GM12878 (cell line): ENCODE measurements around the gene LRP2BP. TPM values are rescaled to one million over a fixed set of nuclear protein-coding genes. Genes with fewer than 3 reads are reported as not detected.

Source experiments
- ATAC-seq: fragments of 200-7000 bp; cut with Tn5 transposase; 3 replicates; pipeline ENCODE4 v1.9.1; 2020; ENCODE audit warnings: mild to moderate bottlenecking, moderate library complexity
- BruUV-seq: library from RNA; stranded (reverse); fragments of 400-500 nt; replicated peaks from 2 replicates; lab custom pipeline; 2021; lab: Mats Ljungman, UMichigan
- CTCF ChIA-PET: fragments of 300-600 bp; sonication (Branson Sonifier 250); formaldehyde crosslinking; extraction: SDS; loops from one replicate; lab custom pipeline; 2021; ENCODE audit warnings: inconsistent platforms; lab: Yijun Ruan, JAX
- POLR2A ChIA-PET: fragments of 350-600 bp; formaldehyde crosslinking; extraction: SDS; loops from one replicate; lab custom pipeline; 2021; ENCODE audit warnings: inconsistent platforms; lab: Charles Lee
- RAD21 ChIA-PET: fragments of 300-600 bp; sonication (Branson Sonifier 250); formaldehyde crosslinking; loops from one replicate; lab custom pipeline; 2023; ENCODE audit warnings: antibody characterized with exemption; ENCODE audit not compliant: unreplicated experiment; lab: Charles Lee
- SMC1A ChIA-PET: fragments of 300-600 bp; sonication (Branson Sonifier 250); formaldehyde crosslinking; loops from one replicate; lab custom pipeline; 2023; ENCODE audit not compliant: unreplicated experiment, uncharacterized antibody; lab: Charles Lee
- DNase-seq: peaks from one replicate; pipeline ENCODE4 v3.0.0-alpha.2; 2011; ENCODE audit warnings: low read depth, low spot score
- FAIRE-seq: peaks from 3 replicates; lab custom pipeline; 2011; peaks lifted over from hg19 to GRCh38; lab: Jason Lieb, UNC
- H2AFZ ChIP-seq: 2 replicates; pipeline ENCODE4 v1.6.0; 2011; ENCODE audit warnings: low read depth, low read length, control low read depth; ENCODE audit not compliant: control insufficient read depth
- H3K27ac ChIP-seq: 2 replicates; pipeline ENCODE4 v1.5.1; 2011; ENCODE audit warnings: control low read depth; ENCODE audit not compliant: control insufficient read depth, insufficient read depth
- H3K27me3 ChIP-seq, 2 experiments: replicated peaks in 1 of 2; 2 replicates each; pipeline versions ENCODE4 v1.6.0 to v1.6.1; 2011; ENCODE audit warnings: low read length in 1 of 2; ENCODE audit not compliant: control insufficient read depth in 2 of 2, insufficient read depth in 2 of 2
- H3K36me3 ChIP-seq, 2 experiments: 2 replicates each; pipeline ENCODE4 v1.5.1; 2011; ENCODE audit warnings: low read length in 1 of 2; ENCODE audit not compliant: control insufficient read depth in 2 of 2, insufficient read depth in 2 of 2
- H3K4me1 ChIP-seq: 2 replicates; pipeline ENCODE4 v1.6.1; 2011; ENCODE audit warnings: mild to moderate bottlenecking, low read length, moderate library complexity, mixed read lengths; ENCODE audit not compliant: control insufficient read depth, insufficient read depth
- H3K4me2 ChIP-seq: 2 replicates; pipeline ENCODE4 v1.6.0; 2011; ENCODE audit warnings: control low read depth; ENCODE audit not compliant: control insufficient read depth, insufficient read depth
- H3K4me3 ChIP-seq: fragments of 200-600 bp; sonication (generic); 2 replicates; pipeline ENCODE4 v1.5.1; 2016
- H3K79me2 ChIP-seq: 2 replicates; pipeline ENCODE4 v1.6.0; 2011; ENCODE audit warnings: low read length; ENCODE audit not compliant: control insufficient read depth, insufficient read depth
- H3K9ac ChIP-seq: 2 replicates; pipeline ENCODE4 v1.8.0; 2011; ENCODE audit warnings: low read length, control low read depth, mixed read lengths; ENCODE audit not compliant: control insufficient read depth, insufficient read depth
- H3K9me3 ChIP-seq: replicated peaks from 3 replicates; pipeline ENCODE4 v1.5.1; 2011; ENCODE audit warnings: mild to moderate bottlenecking, low read length; ENCODE audit not compliant: control insufficient read depth, insufficient read depth
- H4K20me1 ChIP-seq: 2 replicates; pipeline ENCODE4 v1.6.0; 2011; ENCODE audit not compliant: control insufficient read depth, insufficient read depth
- CUX1 ChIP-seq: IDR thresholded peaks from 2 replicates; pipeline ENCODE4 v1.6.1; 2012; ENCODE audit warnings: improper control_type of control experiment, low read depth, low read length; ENCODE audit not compliant: insufficient replicate concordance
- HDAC6 ChIP-seq: fragments of 200-600 bp; sonication (generic); IDR thresholded peaks from one replicate; pipeline ENCODE4 v1.8.0; 2017; ENCODE audit warnings: antibody characterized with exemption; ENCODE audit not compliant: unreplicated experiment
- KLF5 ChIP-seq: fragments of 450-650 bp; IDR thresholded peaks from 2 replicates; pipeline ENCODE4 v1.6.1; 2014; ENCODE audit warnings: mild to moderate bottlenecking; ENCODE audit not compliant: partially characterized antibody
- NKRF ChIP-seq: fragments of 450-650 bp; conservative IDR thresholded peaks from 2 replicates; pipeline ENCODE4 v1.6.1; 2017; ENCODE audit warnings: mild to moderate bottlenecking, moderate library complexity
- POLR2AphosphoS2 ChIP-seq: IDR thresholded peaks from 2 replicates; pipeline ENCODE4 v1.6.1; 2011; ENCODE audit warnings: low read depth, mild to moderate bottlenecking, low read length, improper control_type of control experiment, moderate library complexity
- RCOR1 ChIP-seq: conservative IDR thresholded peaks from 2 replicates; pipeline ENCODE4 v1.6.1; 2012; ENCODE audit warnings: low read depth, low read length, improper control_type of control experiment
- SP1 ChIP-seq: IDR thresholded peaks from one replicate; pipeline ENCODE4 v1.6.1; 2011; ENCODE audit warnings: low read depth, low read length
- SREBF1 ChIP-seq: IDR thresholded peaks from 2 replicates; pipeline ENCODE4 v1.6.1; 2012; ENCODE audit warnings: mild to moderate bottlenecking, low read length
- ZNF384 ChIP-seq: IDR thresholded peaks from 2 replicates; pipeline ENCODE4 v1.6.1; 2012; ENCODE audit warnings: low read depth, mild to moderate bottlenecking, low read length, improper control_type of control experiment, borderline replicate concordance
- WGBS: methylation state at CpG from one replicate; pipeline ENCODE4 v1.1.6; 2016; ENCODE audit warnings: low lambda C conversion rate; ENCODE audit not compliant: insufficient replicate concordance, insufficient coverage; ENCODE audit errors: missing lambda C conversion rate; 5-methylcytosine and 5-hydroxymethylcytosine counted together
- in situ Hi-C: fragments of 300-500 bp; cut with MboI; formaldehyde crosslinking; loops from 9 replicates; pipeline ENCODE4 v1.14.3; 2018; ENCODE audit warnings: mixed read lengths
- intact Hi-C: fragments of 100-400 bp; cut with micrococcal nuclease; formaldehyde crosslinking; loops from one replicate; pipeline ENCODE4 v1.14.2; 2022; ENCODE audit not compliant: unreplicated experiment
- polyA plus RNA-seq, 11 experiments: library from polyadenylated mRNA; depleted of rRNA in 4 of 11; unstranded in 6 of 11; stranded (reverse) in 5 of 11; fragments of >200 nt; fragmentation: Nextera tagmentation in 4 of 11; fragmentation: Illumina TruSeq in 1 of 11; extraction: Ambion mirVana in 4 of 11; extraction: Trizol in 1 of 11; gene quantifications; 1 replicate in 1 of 11; 2 replicates in 10 of 11; pipeline versions ENCODE4 v1.2.1 to v1.2.3, GENCODE V29; 2011 to 2016; ENCODE audit warnings: inconsistent platforms in 2 of 11, missing spikeins in 2 of 11, low read depth in 1 of 11
- total RNA-seq, 4 experiments: library from RNA; depleted of rRNA in 3 of 4; stranded (reverse); fragments of >200 nt in 3 of 4; fragmentation: Illumina TruSeq in 1 of 4; extraction: Trizol in 1 of 4; gene quantifications; 2 replicates each; pipeline versions ENCODE4 v1.2.1 to v1.2.3, GENCODE V29; 2013 to 2021
- TF ChIP-seq, protein P1 (sequence below): fragments of 450-650 bp; IDR thresholded peaks from 2 replicates; pipeline ENCODE4 v1.6.1; 2017; ENCODE audit warnings: antibody characterized with exemption, mild to moderate bottlenecking, moderate library complexity

Gene LRP2BP
- total and polyA plus RNA-seq, 10 of the 15 experiments (the other 5 are each of a cell fraction or from before 2014, with no cell fraction given) = 0.27 to 5.2 (median 1.0) TPM

- H2AFZ ChIP-seq = no peak overlapping the region
- RAD21 ChIA-PET = interaction anchor here (1.1 kb wide), 1 partner anchor 22 kb away, joined by 3 read pairs; no protein-coding TSS in a partner anchor
- H3K36me3 ChIP-seq = peaks cover 1 to 30% of the 10 kb centered on the region in 2 experiments
- no peaks in the 10 kb centered on the region for H4K20me1 ChIP-seq
- no peaks in the 10 kb centered on the region for H3K9me3 ChIP-seq
- H3K4me2 ChIP-seq = no peak overlapping the region
- H3K4me3 ChIP-seq = no peak overlapping the region
- H3K4me1 ChIP-seq = no peaks in the 10 kb centered on the region
- in situ Hi-C loops (no loop called here), intact Hi-C loops (no loop called here)
- FAIRE-seq = no peak
- H3K27me3 ChIP-seq = no peaks in the 10 kb centered on the region
- H3K79me2 ChIP-seq = no peaks in the 10 kb centered on the region
- 85% methylated on average over 3 of the region's 3 CpGs for WGBS
- no peak for DNase-seq
- H3K27ac ChIP-seq = peak overlapping the region; percentile 17; the same call in 1 of the 2 replicates
- ATAC-seq = no peak
- H3K9ac ChIP-seq = no peak overlapping the region
- SMC1A ChIA-PET = interaction anchor here (1.0 kb wide), 1 partner anchor 53 kb away, joined by 3 read pairs; no protein-coding TSS in a partner anchor
- POLR2A ChIA-PET = interaction anchor here (0.7 kb wide), 3 partner anchors 18 to 538 kb away, joined by 4 to 6 read pairs (median 4); no protein-coding TSS in a partner anchor
- no TSS peak for BruUV-seq
- TF ChIP-seq SP1 = no peak
- no peak for TF ChIP-seq RCOR1
- TF ChIP-seq NKRF = no peak
- TF ChIP-seq, protein P1, sequence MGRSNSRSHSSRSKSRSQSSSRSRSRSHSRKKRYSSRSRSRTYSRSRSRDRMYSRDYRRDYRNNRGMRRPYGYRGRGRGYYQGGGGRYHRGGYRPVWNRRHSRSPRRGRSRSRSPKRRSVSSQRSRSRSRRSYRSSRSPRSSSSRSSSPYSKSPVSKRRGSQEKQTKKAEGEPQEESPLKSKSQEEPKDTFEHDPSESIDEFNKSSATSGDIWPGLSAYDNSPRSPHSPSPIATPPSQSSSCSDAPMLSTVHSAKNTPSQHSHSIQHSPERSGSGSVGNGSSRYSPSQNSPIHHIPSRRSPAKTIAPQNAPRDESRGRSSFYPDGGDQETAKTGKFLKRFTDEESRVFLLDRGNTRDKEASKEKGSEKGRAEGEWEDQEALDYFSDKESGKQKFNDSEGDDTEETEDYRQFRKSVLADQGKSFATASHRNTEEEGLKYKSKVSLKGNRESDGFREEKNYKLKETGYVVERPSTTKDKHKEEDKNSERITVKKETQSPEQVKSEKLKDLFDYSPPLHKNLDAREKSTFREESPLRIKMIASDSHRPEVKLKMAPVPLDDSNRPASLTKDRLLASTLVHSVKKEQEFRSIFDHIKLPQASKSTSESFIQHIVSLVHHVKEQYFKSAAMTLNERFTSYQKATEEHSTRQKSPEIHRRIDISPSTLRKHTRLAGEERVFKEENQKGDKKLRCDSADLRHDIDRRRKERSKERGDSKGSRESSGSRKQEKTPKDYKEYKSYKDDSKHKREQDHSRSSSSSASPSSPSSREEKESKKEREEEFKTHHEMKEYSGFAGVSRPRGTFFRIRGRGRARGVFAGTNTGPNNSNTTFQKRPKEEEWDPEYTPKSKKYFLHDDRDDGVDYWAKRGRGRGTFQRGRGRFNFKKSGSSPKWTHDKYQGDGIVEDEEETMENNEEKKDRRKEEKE = no peak
- no peak for TF ChIP-seq HDAC6
- TF ChIP-seq KLF5 = no peak
- TF ChIP-seq ZNF384 = no peak
- no peak for TF ChIP-seq SREBF1
- no peak for TF ChIP-seq POLR2AphosphoS2
- TF ChIP-seq CUX1 = no peak
- CTCF ChIA-PET = interaction anchor here (0.7 kb wide), 1 partner anchor 656 kb away, joined by 3 read pairs; no protein-coding TSS in a partner anchor
Observed at GRCh38 chr4:185363251-185363650, 32.5 kb downstream of the LRP2BP start.
